COLO668 (cell line): ENCODE data around the gene TAPT1.

Source experiments
- DNase-seq: peaks from one replicate; lab custom pipeline; 2025; ENCODE audit not compliant: unreplicated experiment; lab: John Stamatoyannopoulos, UW

The TAPT1 gene

GRCh38 chr4:16248605-16249004, 22.3 kb upstream of the TAPT1 start:
- no peak for DNase-seq

DNA sequence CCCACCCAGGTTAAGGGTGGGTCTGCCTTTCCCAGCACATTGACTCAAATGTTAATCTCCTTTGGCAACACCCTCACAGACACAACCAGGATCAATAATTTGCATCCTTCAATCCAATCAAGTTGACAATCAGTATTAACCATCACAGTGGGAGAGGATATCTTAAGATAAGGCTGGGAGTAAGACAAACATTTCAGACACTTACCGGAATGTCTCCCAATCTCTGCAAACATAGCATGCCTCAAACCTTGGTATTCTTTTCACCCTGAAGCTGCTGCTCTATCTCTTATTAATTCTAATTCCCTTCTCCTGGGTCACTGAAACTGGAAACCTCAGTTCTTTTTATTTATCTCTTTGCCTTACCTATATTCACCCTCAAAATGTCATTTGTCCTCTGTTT, 19.0 kb upstream of the TAPT1 start:
- DNase-seq: no peak

DNA sequence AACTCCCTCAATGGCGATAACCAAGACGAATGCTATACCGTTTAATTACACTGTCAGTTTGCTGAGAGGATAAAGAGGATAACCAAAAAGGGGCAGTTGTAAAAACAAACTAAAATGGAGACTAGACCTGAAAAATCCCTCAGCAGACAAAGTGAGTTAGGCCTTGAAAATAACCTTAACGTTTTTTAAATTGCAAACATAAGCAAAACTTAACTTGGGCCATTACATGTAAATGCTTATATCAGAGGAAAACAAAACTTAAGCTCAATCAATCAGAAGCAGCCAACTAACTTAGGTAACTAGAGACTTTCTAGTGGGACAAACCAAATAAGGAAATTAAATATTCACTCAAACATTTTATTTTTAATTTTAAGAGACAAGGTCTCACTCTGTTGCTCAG, 17.0 kb upstream of the TAPT1 start:
- no peak for DNase-seq

DNA sequence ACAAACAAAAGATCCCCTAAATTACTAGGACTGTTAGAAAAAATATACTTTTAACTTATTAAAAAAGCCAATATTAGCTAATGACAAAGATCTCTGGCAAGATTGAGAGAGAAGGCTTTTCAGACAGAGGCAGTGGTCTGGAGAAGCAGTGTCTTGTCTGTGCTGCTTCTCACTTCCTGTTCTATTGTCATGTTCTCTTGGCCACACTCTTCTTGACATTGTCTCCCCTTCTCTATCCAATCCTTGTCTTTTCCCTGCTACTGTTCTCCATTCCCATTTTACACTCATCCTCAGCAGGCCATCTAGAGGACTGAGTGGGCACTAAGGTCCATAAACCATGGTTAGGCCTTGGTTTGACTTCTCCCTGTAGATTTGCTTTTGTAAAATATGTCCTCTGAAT, 14.0 kb upstream of the TAPT1 start:
- no peak for DNase-seq

DNA sequence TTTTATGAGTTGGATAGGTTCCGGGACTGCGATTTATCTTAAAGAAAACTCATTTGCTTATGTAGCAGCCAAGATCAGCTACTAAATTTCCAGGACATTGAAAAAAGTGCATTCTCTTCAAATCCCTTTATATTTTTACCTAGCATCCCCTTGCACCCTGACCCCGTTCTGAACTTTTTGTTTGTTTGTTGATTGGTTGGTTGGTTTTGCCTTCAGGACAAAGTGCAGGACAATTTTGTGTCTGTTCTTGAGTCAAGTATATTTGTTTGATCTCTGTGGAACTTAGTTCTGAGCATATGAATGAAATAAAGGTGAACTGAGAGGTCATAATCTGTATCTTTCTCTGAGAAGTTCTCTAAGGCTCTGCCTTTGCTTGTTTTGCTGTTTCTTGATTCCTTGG, 12.8 kb upstream of the TAPT1 start:
- no peak for DNase-seq

DNA sequence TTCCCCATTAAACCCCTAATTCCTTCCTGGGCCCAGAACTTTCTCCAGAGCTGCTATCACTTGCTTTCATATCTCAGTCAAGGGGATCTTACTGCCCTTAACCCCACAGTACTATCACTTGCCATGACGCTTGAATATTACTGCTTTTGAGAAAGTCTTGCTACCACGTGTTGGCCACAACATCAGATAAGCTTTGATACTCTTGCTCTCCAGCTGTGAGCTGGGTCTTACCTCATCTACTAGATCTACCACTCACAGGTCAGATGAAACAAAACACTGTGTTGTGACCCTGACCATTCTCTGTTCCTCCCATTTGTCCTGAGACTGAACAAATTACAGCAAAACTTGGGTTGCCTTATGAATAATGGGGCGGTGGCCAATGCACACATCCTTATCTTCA, 12.1 kb upstream of the TAPT1 start:
- no peak for DNase-seq

DNA sequence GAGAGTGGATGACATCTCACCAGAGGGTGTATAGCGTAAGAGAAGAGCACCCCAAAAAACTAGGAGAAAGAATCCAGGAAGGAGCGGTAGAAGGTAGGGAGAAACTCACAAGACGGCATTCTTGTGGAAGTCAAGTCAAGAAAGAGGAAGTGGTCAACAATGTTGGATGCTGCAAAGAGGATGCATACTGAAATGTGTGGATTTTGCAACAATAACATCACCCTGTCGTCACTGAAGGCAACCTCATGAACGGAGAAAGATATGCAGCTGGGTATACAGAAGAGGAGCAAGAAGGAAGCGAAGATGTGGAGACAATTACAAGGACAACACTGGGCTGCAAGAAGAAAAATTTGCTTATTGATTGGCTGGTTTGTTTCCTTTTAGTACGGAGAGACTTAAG, 11.4 kb upstream of the TAPT1 start:
- no peak for DNase-seq

- no peak for DNase-seq
Observed at GRCh38 chr4:16236402-16237023, 10.2 kb upstream of the TAPT1 start.

DNA sequence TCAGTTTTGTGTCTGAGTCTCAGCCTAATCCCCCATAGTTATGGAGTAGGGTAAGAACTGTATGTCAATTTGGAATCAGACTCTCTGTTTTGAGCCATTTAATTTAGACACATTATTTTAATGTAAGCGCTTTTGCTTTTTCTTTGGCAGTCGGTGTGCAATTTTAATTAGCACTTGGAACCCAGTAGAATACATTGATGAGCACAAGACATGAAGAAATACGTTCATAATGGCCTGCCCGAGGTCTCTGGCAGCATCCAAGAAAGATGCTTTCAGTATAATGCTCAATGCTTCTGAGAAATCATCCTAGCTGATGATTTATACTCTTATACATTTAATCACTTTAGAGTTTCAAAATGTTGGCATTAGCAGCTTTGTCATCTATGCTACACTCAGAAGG, 8.9 kb upstream of the TAPT1 start:
- no peak for DNase-seq

DNA sequence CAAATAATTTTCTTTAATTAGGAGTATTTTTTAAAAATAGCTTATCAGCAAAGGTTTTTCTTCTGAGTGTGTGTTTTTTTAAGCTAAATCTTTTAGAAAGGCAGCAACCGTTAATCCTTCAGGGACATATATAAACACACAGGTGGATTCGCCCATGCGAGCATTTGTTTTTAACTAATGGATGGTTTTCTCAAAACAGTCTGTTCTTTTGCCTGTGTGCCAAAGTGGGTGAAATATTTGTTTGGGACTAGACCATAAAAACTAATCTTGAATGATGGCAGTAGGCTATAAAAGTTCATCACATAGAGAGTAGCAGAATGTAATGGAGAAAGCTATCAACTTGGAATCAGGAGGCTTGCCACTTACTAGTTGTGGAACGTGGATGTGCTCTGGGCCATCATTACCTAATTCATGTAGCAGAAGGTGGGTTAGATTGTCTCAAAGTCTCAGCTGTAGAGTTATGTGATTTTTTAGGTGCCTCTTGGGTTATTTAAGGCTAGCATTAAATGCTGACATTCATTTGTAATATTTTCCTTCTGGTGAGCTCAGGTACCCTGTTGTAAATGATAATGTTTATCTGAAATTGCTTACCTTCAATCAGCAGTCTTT, 7.4 kb upstream of the TAPT1 start:
- DNase-seq: no peak

- no peak for DNase-seq
Observed at GRCh38 chr4:16231570-16232245, 5.4 kb upstream of the TAPT1 start.

GRCh38 chr4:16230308-16230707, 4.0 kb upstream of the TAPT1 start:
- DNase-seq: no peak

GRCh38 chr4:16229604-16230003, 3.3 kb upstream of the TAPT1 start:
- DNase-seq: no peak

GRCh38 chr4:16227462-16227868, 1.2 kb upstream of the TAPT1 start:
- peak; percentile 25 for DNase-seq

DNA sequence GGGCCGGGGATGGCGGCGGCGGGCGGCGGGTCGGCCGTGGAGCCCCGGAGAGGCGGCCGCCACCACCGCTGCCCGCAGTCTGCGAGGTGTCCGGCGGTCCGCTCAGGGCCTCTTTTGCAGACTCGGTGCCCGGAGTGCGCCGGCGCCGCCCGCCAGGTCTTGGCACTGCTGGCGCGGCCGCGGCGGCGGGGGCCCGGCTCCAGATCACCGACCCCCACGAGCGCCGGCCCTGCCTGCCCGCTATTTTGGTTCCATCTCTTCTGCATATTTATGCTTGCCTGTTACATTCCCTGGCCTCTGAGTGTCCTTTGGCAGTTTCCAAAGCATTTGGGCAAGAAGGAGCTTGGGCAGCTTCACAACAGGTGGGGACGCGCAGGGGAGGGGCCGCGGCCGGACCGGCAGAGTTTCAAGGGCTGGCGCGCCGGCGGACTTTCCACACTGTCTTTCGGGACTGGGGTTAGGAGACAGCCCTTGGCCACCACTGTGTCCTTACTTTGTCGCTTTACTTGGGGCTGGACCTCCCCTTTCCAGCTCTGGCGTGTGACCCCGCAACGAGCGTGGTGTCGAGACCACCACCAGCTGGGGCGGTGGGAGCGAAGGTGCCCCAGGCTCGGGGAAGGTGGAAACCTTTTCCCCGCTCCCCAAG, 668 bp upstream of the TAPT1 start:
- DNase-seq: peak; percentile 66

DNA sequence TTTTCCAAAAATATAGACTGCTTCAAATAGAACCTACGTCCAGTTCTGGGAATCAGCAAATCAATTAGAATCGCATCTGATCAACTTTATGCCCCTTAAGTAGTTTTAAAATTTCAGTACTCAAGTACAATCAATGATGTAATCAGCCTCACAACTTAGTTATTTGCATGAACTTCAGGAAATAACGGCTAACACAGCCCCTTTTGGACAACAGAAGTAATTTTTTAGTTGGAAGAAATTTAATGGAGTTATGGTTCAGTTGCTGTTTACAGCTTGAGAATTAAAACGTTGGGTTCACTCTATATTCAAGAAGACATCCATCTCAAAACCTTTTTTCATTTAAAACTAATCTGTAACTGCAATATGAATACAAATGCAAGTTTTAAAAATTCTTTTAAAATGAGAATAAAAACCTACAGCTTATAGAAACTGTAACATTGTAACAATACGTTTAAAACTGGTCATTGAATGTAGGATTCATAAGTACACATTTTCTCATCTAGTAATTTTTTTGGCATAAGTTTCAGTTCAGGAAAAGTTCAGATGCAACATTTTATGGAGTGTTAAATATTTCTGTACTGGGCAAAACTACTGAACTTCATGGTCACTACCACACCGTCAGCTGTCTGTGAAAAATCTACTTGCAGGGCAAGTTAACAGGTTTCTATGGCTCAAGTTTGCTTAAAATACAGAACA, 956 bp downstream of the TAPT1 start:
- no peak for DNase-seq

GRCh38 chr4:16224264-16225166, 1.8 kb downstream of the TAPT1 start:
- peak; percentile 9 for DNase-seq

GRCh38 chr4:16222957-16223527, 3.2 kb downstream of the TAPT1 start:
- peak; percentile 21 for DNase-seq

DNA sequence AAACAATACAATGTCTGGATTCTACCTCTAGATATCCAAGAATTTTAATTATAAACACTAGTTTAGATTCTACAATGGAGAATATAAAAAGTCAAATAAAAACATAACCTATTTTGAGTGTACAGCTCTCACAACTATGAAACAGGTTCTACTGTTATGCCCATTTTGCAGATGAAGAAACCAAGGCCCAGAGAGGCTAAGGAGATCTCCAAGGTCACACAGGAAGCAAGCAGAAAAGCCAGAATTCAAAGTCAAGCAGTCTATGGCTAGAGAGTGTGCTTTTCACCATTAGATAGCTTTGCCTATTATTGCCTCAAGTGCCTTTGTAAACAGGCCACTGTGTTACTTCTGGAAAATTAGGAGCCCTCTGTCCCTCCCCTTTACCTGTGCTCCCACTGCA, 7.3 kb downstream of the TAPT1 start:
- DNase-seq: no peak
